ENCODE measurements around the gene NELL1.

The NELL1 gene

DNA sequence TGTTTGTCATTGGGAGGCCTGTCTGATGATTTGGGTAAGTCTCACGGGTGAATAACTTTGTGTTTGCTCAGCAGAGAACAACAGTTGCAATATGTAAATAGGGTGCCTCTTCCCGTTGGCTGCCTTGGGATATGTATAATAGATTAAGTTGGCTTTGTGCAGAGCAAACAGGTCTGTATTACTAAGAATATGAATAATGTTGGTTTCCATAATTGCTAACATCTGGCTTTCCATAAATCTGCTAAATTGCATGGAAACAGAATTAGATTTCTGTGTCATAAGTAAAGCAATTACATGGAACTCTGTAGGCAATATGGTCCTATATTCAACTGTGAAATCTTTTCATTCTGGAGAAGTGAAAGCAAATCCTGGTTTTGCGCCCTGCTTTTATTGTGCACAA is 887.5 kb downstream of the NELL1 start:
- H3K4me3 ChIP-seq (replicated peaks in 1 of 2; ENCODE audit: low read depth in 2 of 2, low read length in 2 of 2), result no peak overlapping the region
- no peak for DNase-seq (ENCODE audit: low read depth in 2 of 2)
- TF ChIP-seq, protein P1, sequence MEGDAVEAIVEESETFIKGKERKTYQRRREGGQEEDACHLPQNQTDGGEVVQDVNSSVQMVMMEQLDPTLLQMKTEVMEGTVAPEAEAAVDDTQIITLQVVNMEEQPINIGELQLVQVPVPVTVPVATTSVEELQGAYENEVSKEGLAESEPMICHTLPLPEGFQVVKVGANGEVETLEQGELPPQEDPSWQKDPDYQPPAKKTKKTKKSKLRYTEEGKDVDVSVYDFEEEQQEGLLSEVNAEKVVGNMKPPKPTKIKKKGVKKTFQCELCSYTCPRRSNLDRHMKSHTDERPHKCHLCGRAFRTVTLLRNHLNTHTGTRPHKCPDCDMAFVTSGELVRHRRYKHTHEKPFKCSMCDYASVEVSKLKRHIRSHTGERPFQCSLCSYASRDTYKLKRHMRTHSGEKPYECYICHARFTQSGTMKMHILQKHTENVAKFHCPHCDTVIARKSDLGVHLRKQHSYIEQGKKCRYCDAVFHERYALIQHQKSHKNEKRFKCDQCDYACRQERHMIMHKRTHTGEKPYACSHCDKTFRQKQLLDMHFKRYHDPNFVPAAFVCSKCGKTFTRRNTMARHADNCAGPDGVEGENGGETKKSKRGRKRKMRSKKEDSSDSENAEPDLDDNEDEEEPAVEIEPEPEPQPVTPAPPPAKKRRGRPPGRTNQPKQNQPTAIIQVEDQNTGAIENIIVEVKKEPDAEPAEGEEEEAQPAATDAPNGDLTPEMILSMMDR (IDR thresholded peaks at IDR 0.05; ENCODE audit: low read depth, low read length), result no peak

DNA sequence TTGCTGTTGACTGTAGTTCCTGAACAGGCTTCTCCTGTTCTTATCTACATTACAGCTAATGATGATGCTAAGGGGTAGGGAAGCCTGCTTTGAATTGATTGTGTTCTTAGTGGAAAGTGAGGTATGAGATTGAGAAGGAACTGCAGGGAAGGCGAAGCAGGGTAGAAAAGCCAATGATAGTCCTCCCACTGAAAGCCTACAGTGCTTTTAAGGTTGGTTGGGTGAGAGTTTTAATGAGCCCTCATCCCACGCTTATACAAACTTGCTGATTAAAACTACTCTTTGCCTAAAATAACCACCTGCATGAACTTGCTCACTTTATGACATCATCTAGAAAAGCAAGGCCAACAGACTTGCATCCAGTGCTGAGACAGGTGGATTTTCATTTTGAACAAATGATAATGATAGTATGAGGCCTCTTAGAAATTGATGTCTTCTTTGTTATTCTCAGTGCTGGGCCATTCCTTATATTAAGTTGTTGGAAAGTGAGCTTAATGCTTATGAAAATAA is 891.1 kb downstream of the NELL1 start:
- no peak for DNase-seq (ENCODE audit: low read depth in 2 of 2)
- no peak overlapping the region for H3K4me3 ChIP-seq (replicated peaks in 1 of 2; ENCODE audit: low read depth in 2 of 2, low read length in 2 of 2)
- TF ChIP-seq, protein P1 (IDR thresholded peaks at IDR 0.05; ENCODE audit: low read depth, low read length), result no peak

DNA sequence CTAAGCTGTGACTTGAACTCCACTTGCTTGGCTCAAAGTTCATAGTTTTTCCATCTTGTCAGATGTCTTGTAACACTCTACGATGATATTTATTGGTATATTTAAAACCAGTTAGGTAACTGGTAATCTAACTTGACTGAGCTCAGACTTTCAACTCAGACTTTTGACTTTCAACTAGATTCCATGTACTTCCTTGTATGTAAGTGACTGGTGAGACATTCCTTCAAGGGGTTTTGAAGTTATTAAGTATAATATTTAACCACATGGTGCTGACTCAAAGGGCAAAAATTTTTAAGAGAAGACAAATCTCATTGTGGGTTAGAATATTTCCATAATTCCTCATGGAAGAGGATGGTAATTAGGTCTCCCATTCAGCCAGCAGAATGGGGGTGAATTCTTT is 892.2 kb downstream of the NELL1 start:
- DNase-seq (ENCODE audit: low read depth in 2 of 2), result no peak
- TF ChIP-seq, protein P1 (IDR thresholded peaks at IDR 0.05; ENCODE audit: low read depth, low read length), result no peak
- H3K4me3 ChIP-seq (replicated peaks in 1 of 2; ENCODE audit: low read depth in 2 of 2, low read length in 2 of 2), result no peak overlapping the region

DNA sequence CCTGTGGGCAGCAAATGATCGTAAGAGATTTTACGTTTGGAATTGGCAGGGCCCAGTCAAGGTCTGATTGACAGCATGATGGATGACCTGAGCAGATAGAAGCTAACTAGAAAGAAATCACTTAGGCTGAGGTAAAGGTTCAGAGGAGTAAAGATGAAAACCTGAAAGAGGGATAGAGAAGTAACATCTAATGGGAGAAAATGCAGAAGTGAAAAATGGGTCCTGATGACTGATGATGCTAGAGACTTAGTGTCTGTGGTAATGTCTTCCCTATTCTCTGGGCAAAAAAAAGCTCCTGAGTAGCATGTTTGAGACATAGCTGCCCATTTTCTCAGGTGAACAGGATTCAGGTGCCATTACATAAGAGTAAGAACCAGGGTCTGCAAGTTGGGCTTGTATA is 894.7 kb downstream of the NELL1 start:
- no peak overlapping the region for H3K4me3 ChIP-seq (replicated peaks in 1 of 2; ENCODE audit: low read depth in 2 of 2, low read length in 2 of 2)
- TF ChIP-seq, protein P1 (IDR thresholded peaks at IDR 0.05; ENCODE audit: low read depth, low read length), result no peak
- DNase-seq (ENCODE audit: low read depth in 2 of 2), result no peak

DNA sequence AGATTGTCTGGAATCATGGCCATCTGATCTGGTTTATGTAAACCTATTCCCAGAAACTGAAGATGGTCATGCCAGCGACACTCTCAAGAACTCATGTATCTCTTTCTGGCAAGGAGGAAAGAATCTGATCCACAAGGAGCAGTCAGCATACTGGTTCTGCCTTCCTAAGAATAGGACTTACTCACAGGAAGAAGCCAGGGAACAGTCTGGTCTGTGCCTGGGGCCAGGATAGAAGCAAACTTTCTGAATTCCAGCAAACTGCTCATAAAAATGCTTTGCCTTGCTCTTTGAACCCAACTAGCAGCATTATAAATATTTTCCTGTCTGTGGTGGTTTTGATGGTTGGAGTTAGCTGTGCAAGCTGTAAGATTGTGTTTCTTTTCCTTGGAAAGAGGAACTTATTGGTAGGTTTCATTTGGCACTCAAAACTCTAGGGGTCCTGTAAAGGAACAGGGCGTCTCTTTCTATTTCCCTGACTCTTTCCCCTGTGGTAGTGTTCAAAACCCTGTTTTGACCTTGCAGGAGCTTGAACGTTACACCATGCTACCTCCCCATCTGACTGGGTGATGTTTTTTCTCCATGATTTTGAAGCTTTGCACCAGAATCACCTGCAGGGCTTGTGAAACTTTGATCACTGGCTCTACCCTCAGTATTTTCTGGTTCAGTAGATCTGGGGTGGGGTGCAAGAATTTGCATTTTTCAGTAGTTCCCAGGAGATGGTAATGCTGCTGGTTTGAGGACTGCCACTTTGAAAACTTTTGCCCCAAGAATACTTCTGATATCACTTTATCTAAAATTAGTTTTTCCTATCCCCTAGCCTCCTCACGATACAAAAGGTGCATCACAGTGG is 895.7 kb downstream of the NELL1 start:
- no peak for DNase-seq (ENCODE audit: low read depth in 2 of 2)
- TF ChIP-seq, protein P1 (IDR thresholded peaks at IDR 0.05; ENCODE audit: low read depth, low read length), result no peak
- no peak overlapping the region for H3K4me3 ChIP-seq (replicated peaks in 1 of 2; ENCODE audit: low read depth in 2 of 2, low read length in 2 of 2)

DNA sequence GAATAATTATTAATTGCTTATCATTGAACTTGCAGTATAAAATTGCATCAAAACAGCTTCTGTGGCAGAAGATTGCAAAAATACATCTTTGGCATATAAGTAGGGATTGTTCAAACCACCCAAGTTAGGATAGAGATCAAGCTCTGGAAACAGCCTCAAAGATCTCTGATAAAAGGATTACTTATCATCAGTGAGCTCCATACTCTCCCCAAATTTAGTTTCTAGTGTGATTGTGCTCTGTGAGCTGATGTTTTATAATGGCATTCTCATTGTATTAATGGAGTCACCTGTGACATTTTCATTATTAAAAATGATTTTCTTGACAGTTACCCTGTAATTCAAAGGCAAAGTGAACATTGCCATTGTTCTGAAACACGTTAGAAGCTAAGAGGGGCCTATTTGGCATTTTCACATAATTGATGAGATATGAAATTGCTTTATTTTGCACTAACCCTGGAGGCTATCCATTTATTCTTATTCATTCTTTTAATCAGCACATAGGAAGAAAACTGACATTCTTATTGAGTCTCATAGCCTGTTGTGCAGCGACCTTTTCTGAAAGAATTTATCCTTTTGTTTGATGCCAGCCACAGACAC is 897.2 kb downstream of the NELL1 start:
- TF ChIP-seq, protein P1 (IDR thresholded peaks at IDR 0.05; ENCODE audit: low read depth, low read length), result no peak
- no peak for DNase-seq (ENCODE audit: low read depth in 2 of 2)
- H3K4me3 ChIP-seq (replicated peaks in 1 of 2; ENCODE audit: low read depth in 2 of 2, low read length in 2 of 2), result no peak overlapping the region

Measured in cardiac fibroblast (primary cell).